Mucosa of gallbladder (tissue), 1 donor: ENCODE measurements around the gene PRR22. TPM values are rescaled to one million over a fixed set of nuclear protein-coding genes. Genes with fewer than 3 reads are reported as not detected.
A peak's percentile ranks its signal among the peaks of the same experiment; 100 is the strongest.

Source experiments
- DNase-seq: peaks from one replicate; pipeline ENCODE4 v3.0.0-alpha.2; 2020; ENCODE audit warnings: low spot score
- total RNA-seq: library from RNA; stranded (reverse); gene quantifications from one replicate; pipeline ENCODE4 v1.2.1, GENCODE V29; 2021
- donor health status: DM: no; HTN: no; CAD: no.

PRR22 gene
- total RNA-seq, 1 donor from 2014 or later, result 4.1 TPM

DNA sequence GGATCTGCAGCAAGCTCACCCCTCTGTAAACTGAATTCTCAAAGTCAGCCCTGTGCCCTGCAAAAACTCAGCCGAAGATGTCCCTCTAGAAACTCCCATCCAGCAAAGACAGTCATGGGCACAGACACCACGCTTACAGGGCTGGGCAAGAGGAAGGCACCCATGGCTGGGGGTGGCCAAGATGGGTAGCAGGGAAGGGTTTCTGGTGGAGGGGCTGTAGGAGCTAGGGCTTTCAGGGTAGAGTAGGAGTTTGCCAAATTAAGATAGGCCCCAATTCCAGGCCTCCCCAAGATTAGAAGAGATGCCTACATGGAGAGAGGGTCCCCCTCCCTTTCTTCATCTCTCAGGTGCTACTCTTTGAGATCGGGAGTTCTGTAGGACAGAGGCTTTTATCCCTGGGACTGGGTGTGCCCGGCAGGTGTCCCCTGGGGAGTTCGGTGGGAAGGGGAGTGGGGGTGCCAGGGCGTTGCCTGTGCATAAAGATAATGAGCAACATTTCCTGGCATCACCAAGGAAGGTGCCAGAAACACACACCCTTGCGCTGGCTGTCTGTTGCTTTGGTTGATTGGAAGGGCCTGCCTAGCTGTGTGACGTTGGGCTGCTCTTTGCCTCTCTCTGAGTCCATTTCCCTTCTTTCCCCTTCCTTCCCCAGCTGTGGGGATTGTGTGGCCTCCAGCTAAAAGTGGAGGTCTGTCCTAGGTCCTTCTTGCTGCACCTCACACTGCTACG is 29.7 kb upstream of the PRR22 start:
- DNase-seq, result no peak

DNA sequence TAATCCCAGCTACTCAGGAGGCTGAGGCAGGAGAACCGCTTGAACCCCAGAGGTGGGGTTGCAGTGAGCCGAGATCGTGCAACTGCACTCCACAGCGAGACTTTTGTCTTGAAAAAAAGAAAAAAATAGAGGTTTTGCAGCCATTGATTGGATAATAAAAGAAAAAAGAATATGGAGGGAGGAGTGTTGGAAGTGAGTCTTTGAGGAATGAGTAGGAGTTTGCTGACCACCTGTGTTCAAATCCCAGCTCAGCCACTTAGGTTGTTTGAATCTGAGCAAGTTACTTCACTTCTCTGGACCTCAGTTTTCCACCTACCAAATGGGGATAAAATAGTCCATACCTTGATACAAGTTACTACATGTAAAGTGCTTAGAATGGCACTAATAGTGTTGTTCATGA is 26.6 kb upstream of the PRR22 start:
- DNase-seq, result no peak

DNA sequence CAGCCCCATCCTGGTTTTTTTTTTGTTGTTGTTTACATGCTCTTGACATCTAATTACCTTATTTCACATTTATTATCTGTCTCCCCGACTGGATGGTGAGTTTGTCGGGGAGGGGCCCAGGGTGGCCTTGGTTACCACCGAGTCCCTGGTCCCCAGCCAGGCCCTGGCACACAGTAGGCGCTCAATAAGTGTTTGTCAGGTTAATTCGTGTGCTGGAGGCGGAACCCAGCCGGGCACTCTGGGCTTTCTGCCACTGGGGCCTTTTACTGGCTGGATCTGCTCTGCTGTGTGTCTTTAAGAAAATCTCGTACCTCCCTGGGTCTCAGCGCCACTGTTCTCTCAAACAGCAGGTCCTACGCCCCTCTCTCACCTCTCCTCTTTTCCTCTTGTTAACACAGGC is 24.9 kb upstream of the PRR22 start:
- DNase-seq, result no peak

- DNase-seq, result no peak
Observed at GRCh38 chr19:5809053-5809452, 24.5 kb upstream of the PRR22 start.

GRCh38 chr19:5808120-5808816 is 23.7 kb upstream of the PRR22 start:
- DNase-seq, result no peak

- no peak for DNase-seq
Observed at GRCh38 chr19:5806905-5807304, 22.4 kb upstream of the PRR22 start.

- DNase-seq, result no peak
Observed at GRCh38 chr19:5806133-5806489, 21.6 kb upstream of the PRR22 start.

GRCh38 chr19:5805462-5806132 is 21.1 kb upstream of the PRR22 start:
- peak; percentile 67 for DNase-seq

GRCh38 chr19:5804516-5805461 is 20.2 kb upstream of the PRR22 start, which contains the start of gene NRTN:
Gene NRTN (plus strand): TSS chr19:5805067. CDS start chr19:5824166, 19,099 bp downstream.
- DNase-seq, result no peak

DNA sequence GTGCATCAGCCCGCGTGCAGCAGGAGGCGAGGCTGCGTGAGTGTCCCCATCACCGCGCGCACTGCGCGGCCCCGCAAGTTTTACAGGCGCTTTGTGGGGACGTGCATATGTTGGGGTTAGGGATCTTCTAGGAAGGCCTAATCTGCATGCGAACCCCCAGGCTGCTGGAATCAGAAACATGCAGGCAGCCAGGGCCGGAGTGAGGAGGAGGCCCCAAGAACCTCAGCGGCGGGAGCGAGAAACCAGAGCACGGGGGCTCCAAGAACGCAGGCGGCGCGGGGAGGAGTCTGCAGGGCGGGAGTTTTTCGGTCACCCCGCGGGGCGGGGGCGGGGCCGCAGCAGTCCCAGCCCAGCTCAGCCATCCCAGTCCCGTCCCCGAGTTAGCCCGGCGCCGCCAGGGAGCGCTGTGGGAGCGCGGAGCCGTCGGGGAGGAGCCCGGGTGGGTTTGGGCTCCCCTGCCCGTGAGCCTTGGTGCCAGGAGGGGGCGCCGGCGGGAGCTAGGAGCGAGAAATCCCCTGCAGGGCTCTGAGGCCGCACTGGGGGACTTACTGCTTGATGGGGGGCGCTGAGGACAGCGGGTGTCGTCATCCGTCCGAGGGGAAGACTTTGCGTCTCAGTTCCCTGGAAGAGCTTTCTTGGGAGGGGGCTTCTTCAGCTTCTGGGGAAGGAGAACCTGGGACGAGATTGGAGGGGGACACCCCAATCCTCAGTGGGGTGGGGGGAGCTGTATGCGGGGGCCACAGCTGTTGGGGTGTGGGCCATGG is 19.4 kb upstream of the PRR22 start:
- peak; percentile 85 for DNase-seq

DNA sequence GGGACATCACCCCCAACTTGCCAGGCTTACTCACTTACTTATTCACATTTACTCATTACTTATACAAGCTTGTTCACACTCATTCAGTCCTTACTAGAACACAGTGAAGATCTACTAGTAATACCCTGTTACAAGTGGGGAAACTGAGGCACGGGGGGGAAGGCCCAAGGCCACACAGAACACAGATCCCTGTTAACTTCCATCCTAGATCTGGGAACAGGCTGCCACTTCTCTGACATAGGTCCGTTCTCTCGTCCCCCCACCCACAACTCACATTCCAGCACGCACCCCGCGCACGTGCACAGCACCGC is 18.9 kb upstream of the PRR22 start:
- DNase-seq, result no peak

DNA sequence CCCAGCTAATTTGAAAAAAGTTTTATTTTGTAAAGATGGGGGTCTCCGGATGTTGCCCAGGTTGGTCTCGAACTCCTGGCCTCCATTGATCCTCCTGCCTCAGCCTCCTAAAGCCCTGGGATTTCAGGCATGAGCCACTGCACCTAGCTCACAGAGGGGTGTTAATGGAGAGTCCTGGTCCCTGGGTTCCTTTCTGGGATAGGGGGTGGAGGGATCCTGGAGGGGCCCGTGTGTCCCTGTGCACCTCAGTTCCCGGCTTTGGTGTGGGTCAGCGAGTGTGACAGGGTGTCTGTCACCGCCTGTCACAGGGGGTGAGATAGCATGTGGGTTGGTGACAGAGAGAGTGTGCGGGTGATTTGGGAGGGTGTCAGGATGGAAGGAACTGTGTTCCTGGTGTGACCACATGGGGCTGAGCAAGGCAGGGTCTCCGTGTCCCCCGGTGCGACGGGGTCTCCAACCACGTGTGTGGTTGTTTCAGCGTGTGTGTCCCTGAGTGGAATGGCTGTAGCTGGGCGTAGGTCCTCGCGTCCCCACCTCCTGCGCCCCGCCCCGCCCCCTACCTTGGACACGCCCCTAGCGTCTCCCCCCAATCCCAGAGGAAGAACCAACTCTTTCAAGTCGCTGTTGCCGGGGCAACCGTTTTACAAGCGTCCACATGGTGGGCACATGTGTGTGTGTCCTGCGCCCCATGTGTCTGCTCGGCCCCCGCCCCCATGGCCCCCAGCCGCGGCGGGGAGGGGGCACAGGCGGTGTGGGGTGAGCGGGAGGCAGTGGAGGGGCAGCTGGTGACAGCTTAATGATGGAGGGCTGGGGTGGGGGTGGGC is 17.5 kb upstream of the PRR22 start:
- no peak for DNase-seq

GRCh38 chr19:5800361-5801270 is 16.1 kb upstream of the PRR22 start:
- no peak for DNase-seq

DNA sequence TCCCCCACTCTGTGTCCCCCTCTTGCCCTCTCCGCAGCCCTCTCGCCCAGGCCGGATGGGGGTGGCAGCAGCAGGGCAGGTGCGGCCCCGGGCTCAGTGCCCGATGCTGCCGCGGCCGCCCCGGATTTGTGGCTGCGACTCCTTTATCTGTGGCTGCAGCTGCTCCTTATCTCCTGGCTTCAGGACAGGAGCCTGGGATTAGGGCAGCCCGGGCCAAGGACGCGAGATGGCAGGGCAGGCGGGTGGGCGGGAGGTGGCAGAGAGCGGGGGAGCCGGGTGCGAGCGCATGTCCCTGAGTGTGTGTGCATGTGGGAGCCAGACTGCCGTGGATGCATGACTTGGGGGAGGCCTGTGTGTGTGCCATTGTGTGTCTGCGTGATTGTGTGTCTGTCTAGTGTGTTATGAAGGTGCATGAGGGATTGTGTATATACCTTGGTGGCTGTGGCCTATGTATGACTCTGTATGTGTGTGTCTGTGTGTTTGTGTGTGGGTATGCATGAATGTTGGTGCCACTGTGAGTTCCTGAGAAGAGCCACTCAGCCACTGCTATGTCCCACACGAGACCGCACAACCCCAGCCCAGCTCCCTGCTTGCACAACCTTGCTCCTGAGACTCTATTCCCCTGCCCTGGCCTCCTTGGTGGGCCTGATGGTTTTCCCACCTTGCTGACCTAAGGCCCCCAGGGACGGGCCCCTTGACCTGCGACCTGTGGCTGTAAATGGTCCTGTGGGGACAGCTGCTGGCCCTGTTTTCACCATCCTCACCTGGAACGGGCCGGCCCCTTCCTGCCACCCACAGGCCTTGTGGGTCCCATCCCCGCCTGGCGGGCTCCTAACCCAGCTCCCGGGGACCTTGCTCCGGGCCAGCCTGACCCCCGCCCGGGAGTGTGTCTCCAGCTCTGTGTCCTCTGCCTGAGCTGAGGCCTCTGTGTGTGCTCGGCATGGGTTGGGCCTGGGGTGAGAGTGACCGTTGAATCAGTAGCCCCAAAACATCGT is 15.0 kb upstream of the PRR22 start:
- no peak for DNase-seq

DNA sequence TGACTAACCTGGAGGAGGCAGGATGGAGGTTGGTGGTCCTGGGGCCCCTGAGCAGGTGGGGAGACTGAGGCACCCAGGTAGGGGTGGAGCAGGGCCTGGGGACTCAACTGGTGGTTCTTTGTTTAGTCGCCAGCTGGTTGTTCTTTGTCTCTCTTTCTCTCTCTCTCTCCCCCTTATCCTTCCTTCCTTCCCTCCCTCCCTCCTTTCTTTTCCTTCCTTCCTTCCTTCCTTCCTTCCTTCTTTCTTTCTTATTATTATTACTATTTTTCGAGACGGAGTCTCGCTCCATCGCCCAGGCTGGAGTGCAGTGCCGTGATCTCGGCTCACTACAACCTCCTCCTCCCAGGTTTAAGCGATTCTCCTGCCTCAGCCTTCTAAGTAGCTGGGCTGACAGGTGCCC is 13.7 kb upstream of the PRR22 start:
- no peak for DNase-seq

- no peak for DNase-seq
Observed at GRCh38 chr19:5795382-5795919, 10.9 kb upstream of the PRR22 start.

- no peak for DNase-seq
Observed at GRCh38 chr19:5793188-5793587, 8.6 kb upstream of the PRR22 start.

GRCh38 chr19:5792224-5792623 is 7.7 kb upstream of the PRR22 start:
- DNase-seq, result no peak
